HG03039 (cell line): ENCODE measurements around the gene CHURC1.

Source experiments
- ATAC-seq: cut with Tn5 transposase; IDR thresholded peaks from one replicate; pipeline ENCODE4 v1.9.1; 2021; ENCODE audit warnings: mild to moderate bottlenecking, moderate library complexity; ENCODE audit not compliant: unreplicated experiment

CHURC1 gene

DNA sequence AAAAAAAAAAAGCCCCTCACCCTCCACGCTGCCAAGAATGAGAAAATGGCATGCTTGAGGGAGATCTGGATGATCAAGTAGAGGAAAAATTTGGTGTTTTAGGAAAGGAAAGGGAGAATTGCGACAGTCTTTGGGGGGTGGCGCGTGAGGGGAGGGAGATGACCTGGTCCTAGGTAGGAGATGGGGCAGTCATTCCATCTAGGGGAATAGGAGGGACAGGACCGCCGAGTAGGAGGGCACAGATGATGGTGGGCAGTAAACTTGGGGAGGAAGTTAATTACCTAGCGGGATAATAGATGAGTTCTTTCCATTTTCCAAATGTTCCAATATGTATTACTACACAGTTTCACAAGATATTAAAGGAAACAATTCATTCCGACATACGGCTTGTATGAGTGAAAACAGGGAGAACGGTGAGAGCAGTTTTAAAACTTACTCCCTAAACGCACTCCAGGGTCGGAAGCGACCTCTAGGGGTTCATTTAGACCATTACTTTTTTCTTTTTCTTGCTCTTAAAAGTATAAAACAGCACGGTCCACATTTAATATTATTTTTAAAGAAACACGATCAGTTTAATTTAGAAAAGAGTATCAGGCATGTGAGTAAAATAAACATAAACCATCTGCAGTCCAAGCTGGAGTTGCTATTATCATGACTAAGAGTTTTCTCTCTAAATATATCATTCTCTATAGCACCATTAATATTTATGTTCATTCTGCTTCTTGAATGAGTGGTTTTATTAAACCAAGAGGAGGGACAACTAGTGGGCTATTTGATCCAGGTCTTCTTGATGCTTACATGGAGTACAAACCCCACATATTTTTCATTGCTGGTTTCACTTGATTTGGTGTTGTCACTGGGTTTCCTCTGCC, 69.4 kb downstream of the CHURC1 start:
- no peak for ATAC-seq
